NT2/D1 (cell line): ENCODE results near the gene SMAD9.

Experiments
- DNase-seq: peaks from one replicate; pipeline ENCODE4 v3.0.0-alpha.2; 2011; ENCODE audit warnings: low read depth, low spot score
- H3K27me3 ChIP-seq: 2 replicates; pipeline ENCODE4 v1.6.0; 2011; ENCODE audit warnings: mild to moderate bottlenecking; ENCODE audit not compliant: insufficient read length, insufficient read depth
- H3K36me3 ChIP-seq: 2 replicates; pipeline ENCODE4 v1.6.1; 2011; ENCODE audit warnings: mild to moderate bottlenecking, low read length, mixed read lengths; ENCODE audit not compliant: insufficient read depth, insufficient read length
- H3K4me1 ChIP-seq: 2 replicates; pipeline ENCODE4 v1.5.1; 2011; ENCODE audit not compliant: insufficient read depth, insufficient read length
- H3K4me3 ChIP-seq: 2 replicates; pipeline ENCODE4 v1.5.1; 2011; ENCODE audit warnings: low read depth; ENCODE audit not compliant: insufficient read length
- H3K9ac ChIP-seq: 2 replicates; pipeline ENCODE4 v1.6.0; 2011; ENCODE audit warnings: low read depth; ENCODE audit not compliant: insufficient read length
- H3K9me3 ChIP-seq: 2 replicates; pipeline ENCODE4 v1.5.1; 2011; ENCODE audit warnings: mild to moderate bottlenecking, low read length; ENCODE audit not compliant: insufficient read depth
- SUZ12 ChIP-seq: IDR thresholded peaks from 2 replicates; pipeline ENCODE4 v1.6.1; 2011; ENCODE audit not compliant: insufficient read length, insufficient read depth; ENCODE audit errors: extremely low read depth
- YY1 ChIP-seq: IDR thresholded peaks from 2 replicates; pipeline ENCODE4 v1.6.1; 2011; ENCODE audit not compliant: insufficient read length, insufficient read depth
- ZNF274 ChIP-seq: IDR thresholded peaks from 2 replicates; pipeline ENCODE4 v1.6.1; 2011; ENCODE audit warnings: mild to moderate bottlenecking, low read depth, low read length

SMAD9 gene

GRCh38 chr13:36919833-36920615, at the start of gene SMAD9:
Gene SMAD9 (minus strand): TSS chr13:36920238. CDS start chr13:36879689, 40,549 bp downstream.
- Histone ChIP-seq H3K27me3 (peaks cover 32% of the 10 kb centered on the region), H3K9me3 (no peaks in the 10 kb centered on the region), H3K4me1 (no peaks in the 10 kb centered on the region), H3K4me3 (peak within 1 kb of the TSS; percentile 34), H3K36me3 (no peaks in the 10 kb centered on the region), H3K9ac (peak within 1 kb of the TSS; percentile 46)
- peak; percentile 15 for DNase-seq
- TF ChIP-seq SUZ12, result no peak

- H3K36me3 ChIP-seq, result peaks cover 49% of the 10 kb centered on the region
- TF ChIP-seq SUZ12, result no peak
- TF ChIP-seq ZNF274, result no peak
- no peak for TF ChIP-seq YY1
- H3K4me1 ChIP-seq, result no peaks in the 10 kb centered on the region
- H3K4me3 ChIP-seq, result no peak overlapping the region
- no peaks in the 10 kb centered on the region for H3K27me3 ChIP-seq
- H3K9ac ChIP-seq, result no peak overlapping the region
- H3K9me3 ChIP-seq, result no peaks in the 10 kb centered on the region
- no peak for DNase-seq
Measured at GRCh38 chr13:36966404-36966803, 46.4 kb upstream of the SMAD9 start.

- H3K27me3 ChIP-seq, result no peaks in the 10 kb centered on the region
- H3K36me3 ChIP-seq, result peaks cover 50% of the 10 kb centered on the region
- DNase-seq, result no peak
- H3K4me3 ChIP-seq, result no peak overlapping the region
- TF ChIP-seq ZNF274 (no peak), YY1 (no peak), SUZ12 (no peak)
- no peaks in the 10 kb centered on the region for H3K4me1 ChIP-seq
- H3K9ac ChIP-seq, result no peak overlapping the region
- H3K9me3 ChIP-seq, result no peaks in the 10 kb centered on the region
Measured at GRCh38 chr13:36965767-36966166, 45.7 kb upstream of the SMAD9 start.

DNA sequence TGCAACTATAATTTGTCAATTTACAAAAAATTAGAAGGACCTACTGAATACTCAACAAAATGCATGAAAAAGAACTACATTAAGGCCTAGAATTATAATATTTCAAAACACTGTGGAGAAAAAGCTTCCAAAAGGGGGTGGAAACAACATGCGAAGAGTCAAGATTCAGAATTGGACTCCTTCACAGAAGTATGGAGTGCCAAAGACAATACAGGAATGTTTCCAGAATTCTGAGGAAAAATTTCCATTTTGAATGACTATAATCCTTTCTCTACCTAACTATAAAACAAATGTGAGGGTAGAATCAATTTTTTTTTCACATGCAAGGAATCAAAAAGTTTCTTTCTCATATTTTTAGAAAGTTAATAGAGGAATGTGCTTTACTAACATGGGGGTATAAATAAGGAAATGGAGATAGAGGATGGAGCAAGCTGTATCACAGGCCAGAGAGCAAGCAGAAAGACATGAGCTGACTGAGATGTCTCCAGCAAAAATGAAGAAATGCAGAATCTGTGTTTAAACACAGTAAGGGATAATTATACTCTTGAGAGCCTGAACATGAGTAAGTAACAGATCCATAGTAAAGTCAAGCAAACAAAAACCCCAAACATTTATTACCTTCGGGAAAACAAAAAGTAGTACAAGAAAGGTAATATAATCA, 39.5 kb upstream of the SMAD9 start:
- Histone ChIP-seq H3K27me3 (no peaks in the 10 kb centered on the region), H3K36me3 (peaks cover 35% of the 10 kb centered on the region), H3K9me3 (no peaks in the 10 kb centered on the region), H3K9ac (no peak overlapping the region), H3K4me1 (no peaks in the 10 kb centered on the region), H3K4me3 (no peak overlapping the region)
- TF ChIP-seq YY1, result no peak
- no peak for TF ChIP-seq SUZ12
- TF ChIP-seq ZNF274, result no peak
- DNase-seq, result no peak

GRCh38 chr13:36954542-36954941, 34.5 kb upstream of the SMAD9 start:
- Histone ChIP-seq H3K9me3 (no peaks in the 10 kb centered on the region), H3K36me3 (peaks cover 31% of the 10 kb centered on the region), H3K4me3 (no peak overlapping the region), H3K4me1 (no peaks in the 10 kb centered on the region), H3K9ac (no peak overlapping the region), H3K27me3 (no peaks in the 10 kb centered on the region)
- DNase-seq, result no peak
- no peak for TF ChIP-seq ZNF274
- TF ChIP-seq YY1, result no peak
- TF ChIP-seq SUZ12, result no peak

DNA sequence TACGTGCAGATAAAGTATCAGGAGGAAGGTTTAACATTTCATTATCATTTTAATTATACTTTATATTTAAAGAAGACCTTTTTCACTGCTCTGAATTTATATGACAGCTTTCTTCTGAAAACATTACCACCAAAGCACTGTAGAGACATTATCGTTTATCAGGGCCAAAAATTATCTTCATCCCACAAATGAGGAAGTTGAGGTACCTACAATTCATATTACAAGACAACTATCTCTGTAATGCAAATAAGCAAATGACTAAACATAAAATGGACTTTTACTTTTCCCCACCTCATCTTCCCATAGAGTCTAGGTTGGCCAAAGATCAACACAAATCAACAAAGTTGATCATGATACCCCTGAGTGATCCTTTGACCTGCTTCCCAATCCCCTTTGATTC, 30.9 kb upstream of the SMAD9 start:
- Histone ChIP-seq H3K27me3 (no peaks in the 10 kb centered on the region), H3K9me3 (no peaks in the 10 kb centered on the region), H3K4me3 (no peak overlapping the region), H3K4me1 (no peaks in the 10 kb centered on the region), H3K36me3 (peaks cover 28% of the 10 kb centered on the region), H3K9ac (no peak overlapping the region)
- TF ChIP-seq YY1 (no peak), SUZ12 (no peak), ZNF274 (no peak)
- DNase-seq, result no peak

DNA sequence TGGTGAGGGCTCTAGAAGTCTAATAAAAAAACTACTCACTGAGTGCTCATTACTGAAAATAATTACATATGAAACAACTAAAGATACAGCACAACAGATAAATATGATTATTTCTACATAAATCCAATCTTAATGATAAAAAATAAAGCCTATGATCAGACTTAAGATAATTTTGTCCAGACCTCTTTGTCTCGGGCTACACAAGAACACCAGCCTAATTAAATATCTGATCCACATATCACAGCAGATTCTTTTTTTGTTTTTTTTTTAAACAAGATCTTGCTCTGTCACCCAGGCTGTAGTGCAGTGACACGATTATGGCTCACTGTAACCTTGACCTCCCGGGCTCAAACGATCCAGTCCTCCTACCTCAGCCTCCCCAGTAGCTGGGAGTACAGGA, 30.3 kb upstream of the SMAD9 start:
- Histone ChIP-seq H3K9ac (no peak overlapping the region), H3K4me1 (no peaks in the 10 kb centered on the region), H3K36me3 (peaks cover 28% of the 10 kb centered on the region), H3K4me3 (no peak overlapping the region), H3K9me3 (no peaks in the 10 kb centered on the region), H3K27me3 (no peaks in the 10 kb centered on the region)
- DNase-seq, result no peak
- TF ChIP-seq YY1 (no peak), SUZ12 (no peak), ZNF274 (no peak)
